Panc1 (cell line): ENCODE results near the gene KASH5. TPM values are rescaled to one million over a fixed set of nuclear protein-coding genes. Genes with fewer than 3 reads are reported as not detected.

Experiments
- ATAC-seq: fragments of 200-7000 bp; cut with Tn5 transposase; 2 replicates; pipeline ENCODE4 v1.9.1; 2020; ENCODE audit warnings: mild to moderate bottlenecking, moderate library complexity
- BruUV-seq: library from RNA; stranded (reverse); fragments of 400-500 nt; replicated peaks from 2 replicates; lab custom pipeline; 2021; lab: Mats Ljungman, UMichigan
- CTCF ChIA-PET: fragments of 300-600 bp; sonication (Branson Sonifier 250); formaldehyde crosslinking; loops from one replicate; lab custom pipeline; 2022; ENCODE audit warnings: antibody characterized with exemption; lab: Charles Lee
- POLR2A ChIA-PET: fragments of 300-600 bp; sonication (Branson Sonifier 250); formaldehyde crosslinking; loops from one replicate; lab custom pipeline; 2022; ENCODE audit warnings: antibody characterized with exemption; lab: Charles Lee
- DNase-seq: peaks from one replicate; pipeline ENCODE4 v3.0.0-alpha.2; 2010; ENCODE audit warnings: low read depth, low spot score
- H3K27ac ChIP-seq: 2 replicates; pipeline ENCODE4 v1.5.1; 2011; ENCODE audit warnings: mild to moderate bottlenecking, low read length, inconsistent platforms
- H3K27me3 ChIP-seq: fragments of 200-500 bp; sonication (Bioruptor generic); 2 replicates; pipeline ENCODE4 v1.6.0; 2014; ENCODE audit warnings: low read length, inconsistent platforms; ENCODE audit not compliant: control insufficient read depth, insufficient read depth
- H3K36me3 ChIP-seq: fragments of 200-500 bp; sonication (Bioruptor generic); 2 replicates; pipeline ENCODE4 v1.5.1; 2014; ENCODE audit warnings: inconsistent platforms, mild to moderate bottlenecking, low read length, moderate library complexity; ENCODE audit not compliant: control insufficient read depth, insufficient read depth
- H3K4me1 ChIP-seq: 2 replicates; pipeline ENCODE4 v1.5.1; 2011; ENCODE audit warnings: inconsistent platforms, mild to moderate bottlenecking, low read length, moderate library complexity; ENCODE audit not compliant: control insufficient read depth, insufficient read depth
- H3K4me3 ChIP-seq, 2 experiments: 2 replicates each; pipeline ENCODE4 v1.5.1; 2011 to 2012; ENCODE audit warnings: low read depth in 2 of 2, low read length in 2 of 2, mild to moderate bottlenecking in 2 of 2, inconsistent platforms in 1 of 2, moderate library complexity in 1 of 2
- H3K9me3 ChIP-seq: fragments of 200-500 bp; sonication (Bioruptor generic); 2 replicates; pipeline ENCODE4 v1.5.1; 2014; ENCODE audit warnings: low read depth, mild to moderate bottlenecking, inconsistent platforms, low read length, moderate library complexity; ENCODE audit not compliant: control insufficient read depth, insufficient read depth
- POLR2AphosphoS5 ChIP-seq: IDR thresholded peaks from 2 replicates; pipeline ENCODE4 v1.6.1; 2012; ENCODE audit warnings: mild to moderate bottlenecking, low read depth, low read length, moderate library complexity
- SIN3A ChIP-seq: IDR thresholded peaks from 2 replicates; pipeline ENCODE4 v1.6.1; 2012; ENCODE audit warnings: low read depth, mild to moderate bottlenecking, low read length, moderate library complexity, borderline replicate concordance; ENCODE audit not compliant: insufficient read depth
- TCF7L2 ChIP-seq: IDR thresholded peaks from 2 replicates; pipeline ENCODE4 v1.6.1; 2011; ENCODE audit warnings: mild to moderate bottlenecking, low read depth, low read length, inconsistent platforms
- in situ Hi-C: cut with HindIII; loops from 2 replicates; pipeline ENCODE4 v1.10.0; 2016; ENCODE audit warnings: low sequenced_read_pairs, low pct_unique_long_range_greater_than_20kb
- intact Hi-C: fragments of 100-400 bp; cut with micrococcal nuclease; formaldehyde crosslinking; loops from one replicate; pipeline ENCODE4 v1.10.0; 2022; ENCODE audit not compliant: unreplicated experiment
- total RNA-seq: library from RNA; stranded (reverse); gene quantifications from one replicate; pipeline ENCODE4 v1.2.1, GENCODE V29; 2021; ENCODE audit not compliant: unreplicated experiment
- TF ChIP-seq, protein P1 (sequence below): fragments of 450-650 bp; IDR thresholded peaks from 2 replicates; pipeline ENCODE4 v1.5.1; 2017; ENCODE audit warnings: mild to moderate bottlenecking
- TF ChIP-seq, protein P2 (sequence below), 2 experiments: IDR thresholded peaks; 2 replicates each; pipeline ENCODE4 v1.6.1; 2011 to 2012; ENCODE audit warnings: low read depth in 2 of 2, control low read depth in 1 of 2, low read length in 1 of 2, mild to moderate bottlenecking in 1 of 2, moderate library complexity in 1 of 2; ENCODE audit not compliant: insufficient read depth in 1 of 2

The KASH5 gene
- total RNA-seq, 1 experiment from 2014 or later, result not detected

DNA sequence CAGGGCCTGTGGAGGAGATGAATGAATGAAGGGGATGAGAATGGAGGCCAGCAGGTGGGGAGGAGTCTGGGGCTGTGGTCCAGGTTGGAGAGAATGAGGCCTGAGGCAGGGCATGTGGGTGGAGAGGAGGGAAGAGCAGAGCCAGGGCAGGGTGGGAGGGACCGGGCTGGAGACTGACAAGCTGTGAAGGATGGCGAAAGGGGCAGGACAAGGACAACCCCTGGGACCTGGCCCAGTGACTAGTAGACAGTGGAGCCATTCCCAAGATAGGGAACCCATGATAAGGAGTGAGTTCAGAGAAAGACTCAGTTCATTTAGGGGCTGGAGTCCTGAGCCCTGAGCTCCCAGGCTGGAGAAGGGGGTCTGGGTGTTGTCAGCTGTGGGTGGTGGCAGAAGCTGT, 32.2 kb downstream of the KASH5 start:
- intact Hi-C loops (no loop called here), in situ Hi-C loops (no loop called here)
- H3K4me1 ChIP-seq, result 0 out of 2 replicates have a peak, but pooled peaks cover 3% of the 10 kb centered on the region
- POLR2A ChIA-PET, result no interaction called here
- no peak for DNase-seq
- peaks cover 10% of the 10 kb centered on the region for H3K27me3 ChIP-seq
- no TSS peak for BruUV-seq
- TF ChIP-seq TCF7L2 (no peak), POLR2AphosphoS5 (no peak), SIN3A (no peak)
- TF ChIP-seq, protein P1, sequence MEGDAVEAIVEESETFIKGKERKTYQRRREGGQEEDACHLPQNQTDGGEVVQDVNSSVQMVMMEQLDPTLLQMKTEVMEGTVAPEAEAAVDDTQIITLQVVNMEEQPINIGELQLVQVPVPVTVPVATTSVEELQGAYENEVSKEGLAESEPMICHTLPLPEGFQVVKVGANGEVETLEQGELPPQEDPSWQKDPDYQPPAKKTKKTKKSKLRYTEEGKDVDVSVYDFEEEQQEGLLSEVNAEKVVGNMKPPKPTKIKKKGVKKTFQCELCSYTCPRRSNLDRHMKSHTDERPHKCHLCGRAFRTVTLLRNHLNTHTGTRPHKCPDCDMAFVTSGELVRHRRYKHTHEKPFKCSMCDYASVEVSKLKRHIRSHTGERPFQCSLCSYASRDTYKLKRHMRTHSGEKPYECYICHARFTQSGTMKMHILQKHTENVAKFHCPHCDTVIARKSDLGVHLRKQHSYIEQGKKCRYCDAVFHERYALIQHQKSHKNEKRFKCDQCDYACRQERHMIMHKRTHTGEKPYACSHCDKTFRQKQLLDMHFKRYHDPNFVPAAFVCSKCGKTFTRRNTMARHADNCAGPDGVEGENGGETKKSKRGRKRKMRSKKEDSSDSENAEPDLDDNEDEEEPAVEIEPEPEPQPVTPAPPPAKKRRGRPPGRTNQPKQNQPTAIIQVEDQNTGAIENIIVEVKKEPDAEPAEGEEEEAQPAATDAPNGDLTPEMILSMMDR, result no peak
- TF ChIP-seq, protein P2, sequence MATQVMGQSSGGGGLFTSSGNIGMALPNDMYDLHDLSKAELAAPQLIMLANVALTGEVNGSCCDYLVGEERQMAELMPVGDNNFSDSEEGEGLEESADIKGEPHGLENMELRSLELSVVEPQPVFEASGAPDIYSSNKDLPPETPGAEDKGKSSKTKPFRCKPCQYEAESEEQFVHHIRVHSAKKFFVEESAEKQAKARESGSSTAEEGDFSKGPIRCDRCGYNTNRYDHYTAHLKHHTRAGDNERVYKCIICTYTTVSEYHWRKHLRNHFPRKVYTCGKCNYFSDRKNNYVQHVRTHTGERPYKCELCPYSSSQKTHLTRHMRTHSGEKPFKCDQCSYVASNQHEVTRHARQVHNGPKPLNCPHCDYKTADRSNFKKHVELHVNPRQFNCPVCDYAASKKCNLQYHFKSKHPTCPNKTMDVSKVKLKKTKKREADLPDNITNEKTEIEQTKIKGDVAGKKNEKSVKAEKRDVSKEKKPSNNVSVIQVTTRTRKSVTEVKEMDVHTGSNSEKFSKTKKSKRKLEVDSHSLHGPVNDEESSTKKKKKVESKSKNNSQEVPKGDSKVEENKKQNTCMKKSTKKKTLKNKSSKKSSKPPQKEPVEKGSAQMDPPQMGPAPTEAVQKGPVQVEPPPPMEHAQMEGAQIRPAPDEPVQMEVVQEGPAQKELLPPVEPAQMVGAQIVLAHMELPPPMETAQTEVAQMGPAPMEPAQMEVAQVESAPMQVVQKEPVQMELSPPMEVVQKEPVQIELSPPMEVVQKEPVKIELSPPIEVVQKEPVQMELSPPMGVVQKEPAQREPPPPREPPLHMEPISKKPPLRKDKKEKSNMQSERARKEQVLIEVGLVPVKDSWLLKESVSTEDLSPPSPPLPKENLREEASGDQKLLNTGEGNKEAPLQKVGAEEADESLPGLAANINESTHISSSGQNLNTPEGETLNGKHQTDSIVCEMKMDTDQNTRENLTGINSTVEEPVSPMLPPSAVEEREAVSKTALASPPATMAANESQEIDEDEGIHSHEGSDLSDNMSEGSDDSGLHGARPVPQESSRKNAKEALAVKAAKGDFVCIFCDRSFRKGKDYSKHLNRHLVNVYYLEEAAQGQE (IDR thresholded peaks at IDR 0.05; ENCODE audit: insufficient read depth in 1 of 2, low read depth in 2 of 2, low read length in 1 of 2), result no peak
- no peak overlapping the region for H3K4me3 ChIP-seq
- no peaks in the 10 kb centered on the region for H3K9me3 ChIP-seq
- no peak overlapping the region for H3K27ac ChIP-seq
- CTCF ChIA-PET, result interaction anchor here (0.6 kb wide), 1 partner anchor 23 kb away, joined by 4 read pairs; no protein-coding TSS in a partner anchor
- H3K36me3 ChIP-seq, result no peaks in the 10 kb centered on the region
- ATAC-seq, result no peak

DNA sequence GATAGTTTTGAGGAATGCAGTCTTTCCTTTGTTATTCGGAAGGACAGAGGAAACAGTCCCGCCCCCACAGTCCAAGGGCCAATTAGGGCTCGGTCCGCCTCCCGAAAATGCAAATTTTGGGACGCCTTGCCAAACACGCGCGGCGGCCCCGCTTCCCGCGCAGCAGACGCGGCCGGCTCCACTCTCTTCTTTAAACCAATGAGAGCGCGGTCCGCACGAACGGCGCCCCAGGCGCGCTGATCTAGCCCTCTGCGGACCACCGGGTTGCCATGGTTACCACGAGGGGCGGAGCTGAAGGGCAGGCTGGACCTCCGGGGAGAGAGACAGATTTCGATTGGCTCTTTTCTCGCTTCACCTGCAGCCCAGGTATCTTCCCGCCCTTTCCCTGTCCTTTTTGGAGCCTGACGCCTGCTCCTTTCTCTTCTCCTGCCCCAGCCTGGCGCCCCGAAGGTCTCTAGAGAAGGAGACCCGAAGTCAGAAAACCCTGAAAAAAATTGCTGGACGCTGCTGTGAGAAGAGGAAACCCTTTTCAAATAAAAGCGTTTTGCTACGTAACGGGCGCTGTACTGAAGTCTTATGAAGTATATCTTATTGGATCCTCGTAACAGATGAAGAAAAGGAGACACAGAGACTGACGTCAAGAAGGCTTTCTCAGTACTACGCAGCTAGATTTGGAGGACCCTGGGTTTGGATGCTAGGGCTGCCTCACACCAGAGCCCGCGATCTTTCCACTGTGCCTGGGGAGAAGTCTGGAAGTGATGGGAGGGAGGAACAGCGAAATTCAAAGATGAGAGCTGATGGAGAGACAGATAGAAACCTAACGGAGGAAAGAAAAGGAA, 33.2 kb downstream of the KASH5 start:
- H3K4me1 ChIP-seq, result 0 out of 2 replicates have a peak, but pooled peaks cover 3% of the 10 kb centered on the region
- H3K9me3 ChIP-seq, result no peaks in the 10 kb centered on the region
- intact Hi-C loops, result no loop called here
- peaks cover 10% of the 10 kb centered on the region for H3K27me3 ChIP-seq
- no peaks in the 10 kb centered on the region for H3K36me3 ChIP-seq
- DNase-seq (no peak), ATAC-seq (peak; percentile 35)
- no peak for TF ChIP-seq SIN3A
- no peak for TF ChIP-seq POLR2AphosphoS5
- TF ChIP-seq, protein P1, result no peak
- TF ChIP-seq, protein P2 (IDR thresholded peaks at IDR 0.05; ENCODE audit: insufficient read depth in 1 of 2, low read depth in 2 of 2, low read length in 1 of 2), result no peak
- no TSS peak for BruUV-seq
- no peak overlapping the region for H3K27ac ChIP-seq
- in situ Hi-C loops, result no loop called here
- POLR2A ChIA-PET, result interaction anchor here (0.6 kb wide), 1 partner anchor 346 kb away, joined by 3 read pairs; the partner anchor contains the start of gene AP2A1
- H3K4me3 ChIP-seq, result peak overlapping the region; percentile 34 to 41
- CTCF ChIA-PET, result no interaction called here
